GM12892 (cell line): ENCODE measurements around the gene NFE2L2.

Source experiments
- POLR2A ChIP-seq: IDR thresholded peaks from 2 replicates; pipeline ENCODE4 v1.6.1; 2011; ENCODE audit warnings: low read depth, low read length, control low read depth
- TAF1 ChIP-seq: IDR thresholded peaks from 2 replicates; pipeline ENCODE4 v1.6.1; 2011; ENCODE audit warnings: low read depth, mild to moderate bottlenecking, control low read depth, low read length, borderline replicate concordance

DNA sequence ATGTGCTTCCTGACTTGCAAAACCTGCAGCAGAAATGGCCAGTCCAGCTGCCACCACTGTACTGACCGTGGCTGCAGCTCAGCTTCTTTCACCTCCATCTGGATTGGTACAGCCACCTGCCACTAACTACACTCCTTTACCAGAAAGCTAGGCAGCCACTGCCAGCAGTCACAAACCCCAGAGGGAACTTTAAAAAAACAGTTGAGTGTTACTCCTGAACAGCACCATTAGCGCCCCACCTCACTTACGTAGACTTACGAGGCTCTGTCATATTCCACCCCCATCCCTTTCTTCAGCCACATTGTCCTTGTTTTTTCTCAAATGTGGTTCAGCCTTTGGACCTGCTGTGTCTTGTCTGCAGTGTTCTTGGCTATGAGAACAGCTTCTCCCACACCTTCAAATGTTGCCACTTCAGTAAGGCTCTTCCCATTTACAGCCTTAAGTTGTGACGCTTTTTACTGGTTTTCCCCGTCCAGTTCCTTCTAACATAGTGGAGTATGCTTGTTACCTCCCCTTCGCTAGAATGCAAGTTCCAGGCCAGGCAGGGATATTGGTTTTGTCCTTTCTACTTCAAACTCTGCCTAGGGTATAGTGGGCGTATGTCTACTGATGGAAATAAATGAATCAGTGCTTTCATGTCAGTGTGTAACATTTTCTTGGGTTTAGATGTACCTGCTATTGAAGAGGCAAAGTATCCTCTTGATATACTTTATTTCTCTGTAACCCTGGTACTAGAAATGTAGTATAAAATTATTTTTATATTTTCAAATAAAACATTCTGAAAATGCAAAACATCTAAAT lies 34.9 kb downstream of the NFE2L2 start:
- TF ChIP-seq POLR2A (peak; percentile 47; the same call in 1 of the 2 replicates), TAF1 (no peak)
